GM12878 (cell line): ENCODE data around the gene NDN. TPM values are rescaled to one million over a fixed set of nuclear protein-coding genes. Genes with fewer than 3 reads are reported as not detected.

Experiments
- ATAC-seq: fragments of 200-7000 bp; cut with Tn5 transposase; 3 replicates; pipeline ENCODE4 v1.9.1; 2020; ENCODE audit warnings: mild to moderate bottlenecking, moderate library complexity
- Bru-seq: library from RNA; stranded (reverse); fragments of 400-500 nt; gene quantifications from one replicate; lab custom pipeline; 2021; lab: Mats Ljungman, UMichigan
- BruChase-seq, 2 experiments: library from RNA; stranded (reverse); fragments of 400-500 nt; gene quantifications; one replicate each; lab custom pipeline; 2021; lab: Mats Ljungman, UMichigan
- BruUV-seq: library from RNA; stranded (reverse); fragments of 400-500 nt; replicated peaks from 2 replicates; lab custom pipeline; 2021; lab: Mats Ljungman, UMichigan
- CTCF ChIA-PET: fragments of 300-600 bp; sonication (Branson Sonifier 250); formaldehyde crosslinking; extraction: SDS; loops from one replicate; lab custom pipeline; 2021; ENCODE audit warnings: inconsistent platforms; lab: Yijun Ruan, JAX
- POLR2A ChIA-PET: fragments of 350-600 bp; formaldehyde crosslinking; extraction: SDS; loops from one replicate; lab custom pipeline; 2021; ENCODE audit warnings: inconsistent platforms; lab: Charles Lee
- RAD21 ChIA-PET: fragments of 300-600 bp; sonication (Branson Sonifier 250); formaldehyde crosslinking; loops from one replicate; lab custom pipeline; 2023; ENCODE audit warnings: antibody characterized with exemption; ENCODE audit not compliant: unreplicated experiment; lab: Charles Lee
- SMC1A ChIA-PET: fragments of 300-600 bp; sonication (Branson Sonifier 250); formaldehyde crosslinking; loops from one replicate; lab custom pipeline; 2023; ENCODE audit not compliant: unreplicated experiment, uncharacterized antibody; lab: Charles Lee
- DNase-seq: peaks from one replicate; pipeline ENCODE4 v3.0.0-alpha.2; 2011; ENCODE audit warnings: low read depth, low spot score
- FAIRE-seq: peaks from 3 replicates; lab custom pipeline; 2011; peaks lifted over from hg19 to GRCh38; lab: Jason Lieb, UNC
- H2AFZ ChIP-seq: 2 replicates; pipeline ENCODE4 v1.6.0; 2011; ENCODE audit warnings: low read depth, low read length, control low read depth; ENCODE audit not compliant: control insufficient read depth
- H3K27ac ChIP-seq: 2 replicates; pipeline ENCODE4 v1.5.1; 2011; ENCODE audit warnings: control low read depth; ENCODE audit not compliant: control insufficient read depth, insufficient read depth
- H3K27me3 ChIP-seq, 2 experiments: replicated peaks in 1 of 2; 2 replicates each; pipeline versions ENCODE4 v1.6.0 to v1.6.1; 2011; ENCODE audit warnings: low read length in 1 of 2; ENCODE audit not compliant: control insufficient read depth in 2 of 2, insufficient read depth in 2 of 2
- H3K36me3 ChIP-seq, 2 experiments: 2 replicates each; pipeline ENCODE4 v1.5.1; 2011; ENCODE audit warnings: low read length in 1 of 2; ENCODE audit not compliant: control insufficient read depth in 2 of 2, insufficient read depth in 2 of 2
- H3K4me1 ChIP-seq: 2 replicates; pipeline ENCODE4 v1.6.1; 2011; ENCODE audit warnings: mild to moderate bottlenecking, low read length, moderate library complexity, mixed read lengths; ENCODE audit not compliant: control insufficient read depth, insufficient read depth
- H3K4me2 ChIP-seq: 2 replicates; pipeline ENCODE4 v1.6.0; 2011; ENCODE audit warnings: control low read depth; ENCODE audit not compliant: control insufficient read depth, insufficient read depth
- H3K4me3 ChIP-seq: fragments of 200-600 bp; sonication (generic); 2 replicates; pipeline ENCODE4 v1.5.1; 2016
- H3K79me2 ChIP-seq: 2 replicates; pipeline ENCODE4 v1.6.0; 2011; ENCODE audit warnings: low read length; ENCODE audit not compliant: control insufficient read depth, insufficient read depth
- H3K9ac ChIP-seq: 2 replicates; pipeline ENCODE4 v1.8.0; 2011; ENCODE audit warnings: low read length, control low read depth, mixed read lengths; ENCODE audit not compliant: control insufficient read depth, insufficient read depth
- H3K9me3 ChIP-seq: replicated peaks from 3 replicates; pipeline ENCODE4 v1.5.1; 2011; ENCODE audit warnings: mild to moderate bottlenecking, low read length; ENCODE audit not compliant: control insufficient read depth, insufficient read depth
- H4K20me1 ChIP-seq: 2 replicates; pipeline ENCODE4 v1.6.0; 2011; ENCODE audit not compliant: control insufficient read depth, insufficient read depth
- CBFB ChIP-seq: IDR thresholded peaks from 2 replicates; pipeline ENCODE4 v1.6.1; 2016; ENCODE audit warnings: antibody characterized with exemption, low read depth
- RAD21 ChIP-seq: IDR thresholded peaks from 2 replicates; pipeline ENCODE4 v1.6.1; 2011; ENCODE audit warnings: mild to moderate bottlenecking, low read depth, low read length, moderate library complexity; ENCODE audit not compliant: insufficient read depth
- SMC3 ChIP-seq: IDR thresholded peaks from 2 replicates; pipeline ENCODE4 v1.6.1; 2011; ENCODE audit warnings: low read length, improper control_type of control experiment, borderline replicate concordance
- YBX1 ChIP-seq: fragments of 450-650 bp; IDR thresholded peaks from 2 replicates; pipeline ENCODE4 v1.6.1; 2016; ENCODE audit warnings: antibody characterized with exemption
- ZBTB40 ChIP-seq: fragments of 450-650 bp; IDR thresholded peaks from 2 replicates; pipeline ENCODE4 v1.6.1; 2016; ENCODE audit warnings: mild to moderate bottlenecking, moderate library complexity, borderline replicate concordance
- WGBS: methylation state at CpG from one replicate; pipeline ENCODE4 v1.1.6; 2016; ENCODE audit warnings: low lambda C conversion rate; ENCODE audit not compliant: insufficient replicate concordance, insufficient coverage; ENCODE audit errors: missing lambda C conversion rate; 5-methylcytosine and 5-hydroxymethylcytosine counted together
- in situ Hi-C: fragments of 300-500 bp; cut with MboI; formaldehyde crosslinking; loops from 9 replicates; pipeline ENCODE4 v1.14.3; 2018; ENCODE audit warnings: mixed read lengths
- intact Hi-C: fragments of 100-400 bp; cut with micrococcal nuclease; formaldehyde crosslinking; loops from one replicate; pipeline ENCODE4 v1.14.2; 2022; ENCODE audit not compliant: unreplicated experiment
- long read RNA-seq, 2 experiments: library from polyadenylated mRNA; unstranded; transcript quantifications; one replicate each; pipeline ENCODE4 v2.0.0, GENCODE V29; 2019 to 2020
- polyA minus RNA-seq, 3 experiments: library from RNA; depleted of rRNA, polyadenylated mRNA; stranded (reverse); fragments of >200 nt; gene quantifications; 2 replicates each; pipeline ENCODE4 v1.2.3, GENCODE V29; 2011
- polyA plus RNA-seq, 11 experiments: library from polyadenylated mRNA; depleted of rRNA in 4 of 11; unstranded in 6 of 11; stranded (reverse) in 5 of 11; fragments of >200 nt; fragmentation: Nextera tagmentation in 4 of 11; fragmentation: Illumina TruSeq in 1 of 11; extraction: Ambion mirVana in 4 of 11; extraction: Trizol in 1 of 11; gene quantifications; 1 replicate in 1 of 11; 2 replicates in 10 of 11; pipeline versions ENCODE4 v1.2.1 to v1.2.3, GENCODE V29; 2011 to 2016; ENCODE audit warnings: inconsistent platforms in 2 of 11, missing spikeins in 2 of 11, low read depth in 1 of 11
- total RNA-seq, 4 experiments: library from RNA; depleted of rRNA in 3 of 4; stranded (reverse); fragments of >200 nt in 3 of 4; fragmentation: Illumina TruSeq in 1 of 4; extraction: Trizol in 1 of 4; gene quantifications; 2 replicates each; pipeline versions ENCODE4 v1.2.1 to v1.2.3, GENCODE V29; 2013 to 2021
- TF ChIP-seq, protein P1 (sequence below): fragments of 450-650 bp; formaldehyde crosslinking; IDR thresholded peaks from 2 replicates; pipeline ENCODE4 v1.5.0; 2022; ENCODE audit warnings: mild to moderate bottlenecking, missing genetic modification characterization

The NDN gene, protein sequence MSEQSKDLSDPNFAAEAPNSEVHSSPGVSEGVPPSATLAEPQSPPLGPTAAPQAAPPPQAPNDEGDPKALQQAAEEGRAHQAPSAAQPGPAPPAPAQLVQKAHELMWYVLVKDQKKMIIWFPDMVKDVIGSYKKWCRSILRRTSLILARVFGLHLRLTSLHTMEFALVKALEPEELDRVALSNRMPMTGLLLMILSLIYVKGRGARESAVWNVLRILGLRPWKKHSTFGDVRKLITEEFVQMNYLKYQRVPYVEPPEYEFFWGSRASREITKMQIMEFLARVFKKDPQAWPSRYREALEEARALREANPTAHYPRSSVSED
- total RNA-seq (2013; cell fraction: nucleolus; rRNA removed), result not detected in 2 replicates
- not detected in 2 replicates for total RNA-seq (2014; rRNA removed)
- total RNA-seq (2014; rRNA removed; fragmentation: Illumina TruSeq; extraction: Trizol), result not detected in 2 replicates
- 0.13 TPM in 1 of 2 replicates, not detected in the other for total RNA-seq (2021)
- not detected for polyA plus RNA-seq (2011; ENCODE audit: low read depth)
- polyA plus RNA-seq (2011; rRNA removed), result not detected in 2 replicates
- not detected in 2 replicates for polyA plus RNA-seq (2011; cell fraction: cytosol; rRNA removed)
- not detected in 2 replicates for polyA plus RNA-seq (2011; cell fraction: nucleus; rRNA removed)
- not detected in 2 replicates for polyA plus RNA-seq (2012)
- not detected in 2 replicates for polyA plus RNA-seq (2014; fragmentation: Illumina TruSeq; extraction: Trizol)
- not detected for polyA plus RNA-seq (2014; fragmentation: Nextera tagmentation; extraction: Ambion mirVana)
- polyA plus RNA-seq (2014; rRNA removed), result not detected in 2 replicates
- under 1 TPM in 1 of 2 experiments, not detected in 1; 0.10 TPM for polyA plus RNA-seq (2016; fragmentation: Nextera tagmentation; extraction: Ambion mirVana)
- not detected in 2 replicates for polyA minus RNA-seq (2011; rRNA and poly(A)+ RNA removed)
- polyA minus RNA-seq (2011; cell fraction: cytosol; rRNA and poly(A)+ RNA removed), result not detected in 2 replicates
- not detected in 2 replicates for polyA minus RNA-seq (2011; cell fraction: nucleus; rRNA and poly(A)+ RNA removed)
- Bru-seq, nascent RNA, result not detected
- BruChase-seq, experiment 1, labeled RNA remaining after a 6-hour chase, result not detected
- not detected for BruChase-seq, experiment 2, labeled RNA remaining after a 2-hour chase
- long read RNA-seq, experiment 1, result 0 reads
- long read RNA-seq, experiment 2, result 0 reads

GRCh38 chr15:23687143-23687470 is at the start of gene NDN:
TSS of gene NDN (minus strand) at chr15:23687305. CDS start at chr15:23687217, 88 bp downstream.
- in situ Hi-C loops, result no loop called here
- no peak for FAIRE-seq

More at GRCh38 chr15:23687143-23687470, at the start of gene NDN:
- Histone ChIP-seq H3K4me3 (no peak within 1 kb of the TSS), H4K20me1 (no peaks in the 10 kb centered on the region), H3K4me1 (no peaks in the 10 kb centered on the region), H2AFZ (no peak within 1 kb of the TSS), H3K36me3 (no peaks in the 10 kb centered on the region), H3K9me3 (no peaks in the 10 kb centered on the region; the same call in 2 of the 3 replicates), H3K9ac (no peak within 1 kb of the TSS), H3K79me2 (no peaks in the 10 kb centered on the region), H3K27ac (no peak within 1 kb of the TSS), H3K4me2 (no peak within 1 kb of the TSS), H3K27me3 (no peaks in the 10 kb centered on the region)
- ChIA-PET POLR2A (no interaction called here), SMC1A (no interaction called here), RAD21 (no interaction called here), CTCF (no interaction called here)
- DNase-seq, result no peak
- WGBS, result 72% methylated on average over 17 of the region's 38 CpGs
- intact Hi-C loops, result no loop called here
- BruUV-seq, result no TSS peak
- TF ChIP-seq SMC3, result no peak
- no peak for TF ChIP-seq RAD21
- no peak for TF ChIP-seq CBFB
- TF ChIP-seq, protein P1, sequence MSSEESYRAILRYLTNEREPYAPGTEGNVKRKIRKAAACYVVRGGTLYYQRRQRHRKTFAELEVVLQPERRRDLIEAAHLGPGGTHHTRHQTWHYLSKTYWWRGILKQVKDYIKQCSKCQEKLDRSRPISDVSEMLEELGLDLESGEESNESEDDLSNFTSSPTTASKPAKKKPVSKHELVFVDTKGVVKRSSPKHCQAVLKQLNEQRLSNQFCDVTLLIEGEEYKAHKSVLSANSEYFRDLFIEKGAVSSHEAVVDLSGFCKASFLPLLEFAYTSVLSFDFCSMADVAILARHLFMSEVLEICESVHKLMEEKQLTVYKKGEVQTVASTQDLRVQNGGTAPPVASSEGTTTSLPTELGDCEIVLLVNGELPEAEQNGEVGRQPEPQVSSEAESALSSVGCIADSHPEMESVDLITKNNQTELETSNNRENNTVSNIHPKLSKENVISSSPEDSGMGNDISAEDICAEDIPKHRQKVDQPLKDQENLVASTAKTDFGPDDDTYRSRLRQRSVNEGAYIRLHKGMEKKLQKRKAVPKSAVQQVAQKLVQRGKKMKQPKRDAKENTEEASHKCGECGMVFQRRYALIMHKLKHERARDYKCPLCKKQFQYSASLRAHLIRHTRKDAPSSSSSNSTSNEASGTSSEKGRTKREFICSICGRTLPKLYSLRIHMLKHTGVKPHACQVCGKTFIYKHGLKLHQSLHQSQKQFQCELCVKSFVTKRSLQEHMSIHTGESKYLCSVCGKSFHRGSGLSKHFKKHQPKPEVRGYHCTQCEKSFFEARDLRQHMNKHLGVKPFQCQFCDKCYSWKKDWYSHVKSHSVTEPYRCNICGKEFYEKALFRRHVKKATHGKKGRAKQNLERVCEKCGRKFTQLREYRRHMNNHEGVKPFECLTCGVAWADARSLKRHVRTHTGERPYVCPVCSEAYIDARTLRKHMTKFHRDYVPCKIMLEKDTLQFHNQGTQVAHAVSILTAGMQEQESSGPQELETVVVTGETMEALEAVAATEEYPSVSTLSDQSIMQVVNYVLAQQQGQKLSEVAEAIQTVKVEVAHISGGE (CRISPR knock-in tag), result no peak
- TF ChIP-seq YBX1, result no peak
- no peak for TF ChIP-seq ZBTB40
- no peak for ATAC-seq
